Adrenal gland (tissue), 12 donors: Measurements from ENCODE around the gene ABTB2. TPM values are rescaled to one million over a fixed set of nuclear protein-coding genes. Genes with fewer than 3 reads are reported as not detected.

Experiments used
- DNase-seq, 7 donors: peaks; one replicate each; pipeline ENCODE4 v3.0.0-alpha.2; 2019 to 2020
- H3K27ac ChIP-seq, 5 donors: fragments of 200-600 bp; sonication (generic) in 4 of 5; 1 replicate in 3 of 5; 2 replicates in 2 of 5; pipeline versions ENCODE4 v1.5.1 to v1.8.0; 2016 to 2020; ENCODE audit warnings: mild to moderate bottlenecking in 1 of 5
- H3K27me3 ChIP-seq: fragments of 200-600 bp; 2 replicates; pipeline ENCODE4 v1.8.0; 2021
- H3K36me3 ChIP-seq, 2 donors: fragments of 200-600 bp; replicated peaks in 1 of 2; 1 replicate in 1 of 2; 2 replicates in 1 of 2; pipeline versions ENCODE4 v1.5.1 to v1.8.0; 2018 to 2022
- H3K4me1 ChIP-seq, 2 donors: fragments of 200-600 bp; replicated peaks in 1 of 2; 1 replicate in 1 of 2; 2 replicates in 1 of 2; pipeline versions ENCODE4 v1.5.1 to v1.8.0; 2018 to 2021
- H3K4me3 ChIP-seq, 4 donors: fragments of 200-600 bp; sonication (generic) in 3 of 4; one replicate each; pipeline ENCODE4 v1.5.1; 2016 to 2018
- H3K9me3 ChIP-seq, 3 donors: fragments of 200-600 bp; sonication (generic) in 1 of 3; replicated peaks in 1 of 3; 1 replicate in 2 of 3; 2 replicates in 1 of 3; pipeline versions ENCODE4 v1.5.1 to v1.8.0; 2016 to 2021
- POLR2A ChIP-seq, 2 donors: fragments of 450-650 bp; IDR thresholded peaks; one replicate each; pipeline ENCODE4 v1.6.1; 2017; ENCODE audit warnings: antibody characterized with exemption in 2 of 2, mild to moderate bottlenecking in 2 of 2, moderate library complexity in 1 of 2
- WGBS, 4 donors: extraction: QIAGEN DNeasy Blood & Tissue Kit in 2 of 4; methylation state at CpG; one replicate each; pipeline versions ENCODE4 v1.1.5 to v1.1.7; 2013 to 2017; 5-methylcytosine and 5-hydroxymethylcytosine counted together
- intact Hi-C, 2 donors: fragments of 100-400 bp; cut with DNase I; formaldehyde crosslinking; loops; one replicate each; pipeline versions ENCODE4 v1.14.1 to v1.15.0; 2022 to 2023
- polyA plus RNA-seq, 3 donors: library from polyadenylated mRNA; stranded (reverse); fragments of 200-250 nt in 2 of 3; fragments of 350-450 nt in 1 of 3; fragmentation: Illumina TruSeq in 1 of 3; extraction: RNeasy Lipid Tissue Mini Kit (QIAGEN cat#74804) in 1 of 3; gene quantifications; one replicate each; pipeline ENCODE4 v1.2.3, GENCODE V29; 2013 to 2014
- total RNA-seq, 9 donors: library from RNA; depleted of rRNA in 4 of 9; stranded (reverse); fragments of >200 nt in 4 of 9; fragments of 120-200 nt in 1 of 9; fragmentation: NEBNext Ultra II Directional in 1 of 9; extraction: Animal tissue kit (Norgen Biotek cat#: 25700) in 1 of 9; gene quantifications; one replicate each; pipeline versions ENCODE4 v1.1.0 to v1.2.4, GENCODE V29; 2013 to 2023
- TF ChIP-seq, protein P1 (sequence below), 6 experiments: fragments of 450-650 bp in 4 of 6; fragments of 200-600 bp in 2 of 6; sonication (generic) in 1 of 6; IDR thresholded peaks; 1 replicate in 5 of 6; 2 replicates in 1 of 6; pipeline versions ENCODE4 v1.5.1 to v1.8.0; 2016 to 2021; ENCODE audit warnings: antibody characterized with exemption in 6 of 6, mild to moderate bottlenecking in 2 of 6, moderate library complexity in 1 of 6
- donor health status: healthy with polysubstance abuse.
- donor health status: Bipolar disorder and iron deficiency.
- donor health status: DM: yes; HTN: yes; CAD: no.
- donor health status: DM: no; HTN: no; CAD: no.
- donor health status: DM: no; HTN: no; CAD: no.
- donor health status: DM: yes; HTN: yes; CAD: no.

The ABTB2 gene
- total and polyA plus RNA-seq, 12 donors = 1.9 to 32.3 (median 6.1) TPM

DNA sequence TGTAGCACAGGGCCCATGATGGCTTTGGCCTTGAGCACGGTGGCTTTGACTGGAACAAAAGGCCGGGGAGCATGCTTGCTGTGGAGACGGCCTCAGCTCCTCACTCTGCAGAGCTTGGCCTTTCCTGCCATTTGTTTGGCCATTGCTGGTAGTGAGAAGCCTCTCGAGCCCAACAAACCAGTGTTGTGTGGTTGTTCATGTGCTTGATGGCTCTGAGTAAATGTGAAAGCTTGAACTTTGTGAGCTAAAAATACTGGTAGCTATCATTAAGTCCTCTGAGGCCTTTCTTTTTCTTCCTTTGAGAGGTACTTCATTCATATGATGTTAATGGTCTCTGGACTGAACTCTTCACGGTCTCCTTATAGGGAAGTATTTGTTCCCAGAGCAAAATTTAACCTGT, 212.7 kb downstream of the ABTB2 start:
- no peaks in the 10 kb centered on the region for H3K27me3 ChIP-seq
- DNase-seq = no peak
- intact Hi-C loops = loop anchor here in 1 of 2 donors (10.0 kb wide), 1 partner anchor 150 kb away; no protein-coding TSS in a partner anchor
- TF ChIP-seq POLR2A (IDR thresholded peaks at IDR 0.05) = no peak
- TF ChIP-seq, protein P1, sequence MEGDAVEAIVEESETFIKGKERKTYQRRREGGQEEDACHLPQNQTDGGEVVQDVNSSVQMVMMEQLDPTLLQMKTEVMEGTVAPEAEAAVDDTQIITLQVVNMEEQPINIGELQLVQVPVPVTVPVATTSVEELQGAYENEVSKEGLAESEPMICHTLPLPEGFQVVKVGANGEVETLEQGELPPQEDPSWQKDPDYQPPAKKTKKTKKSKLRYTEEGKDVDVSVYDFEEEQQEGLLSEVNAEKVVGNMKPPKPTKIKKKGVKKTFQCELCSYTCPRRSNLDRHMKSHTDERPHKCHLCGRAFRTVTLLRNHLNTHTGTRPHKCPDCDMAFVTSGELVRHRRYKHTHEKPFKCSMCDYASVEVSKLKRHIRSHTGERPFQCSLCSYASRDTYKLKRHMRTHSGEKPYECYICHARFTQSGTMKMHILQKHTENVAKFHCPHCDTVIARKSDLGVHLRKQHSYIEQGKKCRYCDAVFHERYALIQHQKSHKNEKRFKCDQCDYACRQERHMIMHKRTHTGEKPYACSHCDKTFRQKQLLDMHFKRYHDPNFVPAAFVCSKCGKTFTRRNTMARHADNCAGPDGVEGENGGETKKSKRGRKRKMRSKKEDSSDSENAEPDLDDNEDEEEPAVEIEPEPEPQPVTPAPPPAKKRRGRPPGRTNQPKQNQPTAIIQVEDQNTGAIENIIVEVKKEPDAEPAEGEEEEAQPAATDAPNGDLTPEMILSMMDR (IDR thresholded peaks at IDR 0.05) = no peak
- H3K9me3 ChIP-seq = no peaks in the 10 kb centered on the region
- 64 to 82% (median 70%) methylated on average over 2 to 5 of the region's 5 CpGs for WGBS, 4 donors
- no peaks in the 10 kb centered on the region for H3K4me1 ChIP-seq
- no peak overlapping the region for H3K27ac ChIP-seq
- H3K36me3 ChIP-seq = peaks cover 0 to 93% of the 10 kb centered on the region in 2 donors
- no peak overlapping the region for H3K4me3 ChIP-seq

DNA sequence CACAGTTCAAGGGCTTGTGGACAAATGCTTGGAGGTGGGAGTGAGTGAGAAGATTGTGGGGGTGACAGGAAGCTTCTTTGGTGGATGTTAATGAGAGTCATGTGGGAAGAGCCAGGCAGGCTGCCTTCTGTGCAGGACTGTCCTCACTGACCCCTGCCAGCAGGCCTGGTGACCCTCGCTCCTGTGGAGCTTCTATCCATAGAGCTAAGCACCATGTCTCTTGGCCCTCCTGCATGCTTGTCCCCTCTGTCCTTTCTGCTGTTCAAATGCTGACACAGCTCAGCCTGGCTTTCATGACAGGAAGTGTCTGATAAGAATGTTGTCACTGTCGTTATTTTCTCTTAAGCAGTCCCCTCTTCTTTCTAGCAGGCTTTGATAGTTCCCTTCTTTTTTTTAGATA, 214.8 kb downstream of the ABTB2 start:
- no peaks in the 10 kb centered on the region for H3K4me1 ChIP-seq
- 65 to 79% (median 74%) methylated on average over 2 of the region's 2 CpGs for WGBS, 4 donors
- peaks cover 0 to 95% of the 10 kb centered on the region in 2 donors for H3K36me3 ChIP-seq

DNA sequence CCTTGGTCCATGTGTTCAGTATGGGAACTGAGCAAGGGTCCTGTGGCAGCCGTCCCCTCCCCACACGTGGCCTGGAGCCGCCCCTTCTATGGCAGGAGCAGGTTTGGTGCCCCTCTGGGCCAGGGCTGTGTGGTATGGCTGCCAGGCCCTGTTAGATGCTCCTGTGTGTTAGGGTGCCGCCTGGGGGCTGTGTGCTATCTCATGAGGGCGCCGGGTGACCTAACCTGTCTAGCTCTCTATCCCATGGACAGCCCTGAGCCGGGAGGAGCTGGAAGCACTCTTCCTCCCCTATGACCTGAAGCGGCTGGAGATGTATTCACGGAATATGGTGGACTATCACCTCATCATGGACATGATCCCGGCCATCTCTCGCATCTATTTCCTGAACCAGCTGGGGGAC, 217.7 kb downstream of the ABTB2 start:
- DNase-seq = no peak
- TF ChIP-seq POLR2A (IDR thresholded peaks at IDR 0.05) = no peak
- TF ChIP-seq, protein P1 (IDR thresholded peaks at IDR 0.05) = no peak
- Histone ChIP-seq H3K4me3 (no peak overlapping the region), H3K9me3 (no peaks in the 10 kb centered on the region), H3K27me3 (no peaks in the 10 kb centered on the region), H3K27ac (no peak overlapping the region), H3K36me3 (peaks cover 0 to 96% of the 10 kb centered on the region in 2 donors), H3K4me1 (no peaks in the 10 kb centered on the region)
- WGBS, 4 donors = 92 to 97% (median 94%) methylated on average over 9 to 11 of the region's 11 CpGs
- intact Hi-C loops = loop anchor here in 1 of 2 donors (10.0 kb wide), 1 partner anchor 145 kb away; no protein-coding TSS in a partner anchor

More for the DNA sequence above, 214.8 kb downstream of the ABTB2 start:
- H3K9me3 ChIP-seq = no peaks in the 10 kb centered on the region
- no peak overlapping the region for H3K27ac ChIP-seq
- TF ChIP-seq POLR2A (IDR thresholded peaks at IDR 0.05) = no peak
- TF ChIP-seq, protein P1 (IDR thresholded peaks at IDR 0.05) = no peak
- H3K27me3 ChIP-seq = no peaks in the 10 kb centered on the region
- intact Hi-C loops = loop anchor here in 1 of 2 donors (10.0 kb wide), 1 partner anchor 148 kb away; no protein-coding TSS in a partner anchor
- no peak overlapping the region for H3K4me3 ChIP-seq
- no peak for DNase-seq

DNA sequence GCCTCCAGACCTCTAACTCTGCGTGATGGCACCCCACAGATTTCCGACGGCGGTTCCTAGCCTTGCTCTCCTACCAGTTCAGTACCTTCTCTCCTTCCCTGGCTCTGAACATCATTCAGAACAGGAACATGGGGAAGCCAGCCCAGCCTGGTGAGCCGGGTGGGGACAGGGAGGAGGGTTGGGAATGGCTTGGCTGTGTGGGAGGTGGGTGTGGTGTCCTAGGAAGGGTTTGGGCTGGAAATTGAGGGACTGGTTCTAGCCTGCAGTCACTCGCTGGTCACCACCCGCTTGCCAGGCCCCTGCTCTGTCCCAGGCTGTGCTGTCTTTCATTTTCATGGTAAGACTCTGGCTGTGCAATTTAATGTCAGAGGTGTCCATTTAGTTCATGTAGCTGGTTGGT, 218.5 kb downstream of the ABTB2 start:
- Histone ChIP-seq H3K27ac (no peak overlapping the region), H3K36me3 (peaks cover 0 to 94% of the 10 kb centered on the region in 2 donors), H3K4me1 (no peaks in the 10 kb centered on the region), H3K9me3 (no peaks in the 10 kb centered on the region), H3K27me3 (no peaks in the 10 kb centered on the region), H3K4me3 (no peak overlapping the region)
- DNase-seq = no peak
- no peak for TF ChIP-seq POLR2A (IDR thresholded peaks at IDR 0.05)
- TF ChIP-seq, protein P1 (IDR thresholded peaks at IDR 0.05) = no peak
- 86 to 95% (median 91%) methylated on average over 7 of the region's 7 CpGs for WGBS, 4 donors
- intact Hi-C loops = no loop called here
